Endothelial cell of umbilical vein (primary cell): ENCODE measurements around the gene PPP1R3A. TPM values are rescaled to one million over a fixed set of nuclear protein-coding genes. Genes with fewer than 3 reads are reported as not detected.

Experiments
- BruUV-seq: library from RNA; stranded (reverse); fragments of 400-500 nt; replicated peaks from 2 replicates; lab custom pipeline; 2021; lab: Mats Ljungman, UMichigan
- CTCF ChIA-PET: fragments of 300-600, 350-600 bp; sonication (Branson Sonifier 250); formaldehyde crosslinking; loops from one replicate; lab custom pipeline; 2021; ENCODE audit warnings: antibody characterized with exemption, inconsistent platforms; lab: Charles Lee
- POLR2A ChIA-PET: fragments of 300-600, 350-600 bp; sonication (Branson Sonifier 250); formaldehyde crosslinking; loops from one replicate; lab custom pipeline; 2021; ENCODE audit warnings: antibody characterized with exemption, inconsistent platforms; lab: Charles Lee
- DNase-seq: peaks from one replicate; pipeline ENCODE4 v3.0.0-alpha.2; 2011; ENCODE audit warnings: low read depth, low spot score
- FAIRE-seq: peaks from 2 replicates; lab custom pipeline; 2011; peaks lifted over from hg19 to GRCh38; lab: Jason Lieb, UNC
- H2AFZ ChIP-seq: 2 replicates; pipeline ENCODE4 v1.6.0; 2012; ENCODE audit warnings: low read depth, low read length, control low read depth, inconsistent platforms
- H3K27ac ChIP-seq: 2 replicates; pipeline ENCODE4 v1.5.1; 2011; ENCODE audit warnings: low read depth, mild to moderate bottlenecking, control low read depth, low read length, moderate library complexity; ENCODE audit not compliant: insufficient read depth
- H3K27me3 ChIP-seq, 2 experiments: 2 replicates each; pipeline versions ENCODE4 v1.6.0 to v1.6.1; 2011; ENCODE audit warnings: low read length in 2 of 2, mixed read lengths in 1 of 2; ENCODE audit not compliant: control insufficient read depth in 2 of 2, insufficient read depth in 2 of 2
- H3K36me3 ChIP-seq, 2 experiments: 2 replicates in 1 of 2; 3 replicates in 1 of 2; pipeline ENCODE4 v1.5.1; 2011; ENCODE audit warnings: low read length in 2 of 2, mild to moderate bottlenecking in 1 of 2, moderate library complexity in 1 of 2; ENCODE audit not compliant: control insufficient read depth in 2 of 2, insufficient read depth in 2 of 2; ENCODE audit errors: extremely low read depth in 1 of 2
- H3K4me1 ChIP-seq: 3 replicates; pipeline ENCODE4 v1.5.1; 2011; ENCODE audit warnings: mild to moderate bottlenecking, low read length; ENCODE audit not compliant: control insufficient read depth, insufficient read depth; ENCODE audit errors: extremely low read depth
- H3K4me2 ChIP-seq: 2 replicates; pipeline ENCODE4 v1.6.1; 2011; ENCODE audit warnings: low read length, control low read depth, mixed read lengths; ENCODE audit not compliant: insufficient read depth
- H3K4me3 ChIP-seq, 3 experiments: fragments of 200-600 bp in 1 of 3; sonication (generic), shearing (Covaris generic) in 1 of 3; replicated peaks in 1 of 3; 2 replicates each; pipeline ENCODE4 v1.5.1; 2011 to 2016; ENCODE audit warnings: control low read depth in 3 of 3, low read length in 3 of 3, mild to moderate bottlenecking in 2 of 3, inconsistent platforms in 1 of 3, low read depth in 1 of 3, moderate library complexity in 1 of 3; ENCODE audit not compliant: insufficient read depth in 1 of 3
- H3K79me2 ChIP-seq: 2 replicates; pipeline ENCODE4 v1.6.0; 2012; ENCODE audit warnings: low read length, inconsistent platforms; ENCODE audit not compliant: control insufficient read depth, insufficient read depth
- H3K9ac ChIP-seq: replicated peaks from 2 replicates; pipeline ENCODE3; 2011; ENCODE audit warnings: low read length, control low read depth; ENCODE audit not compliant: insufficient read depth; ENCODE audit errors: extremely low read depth
- H3K9me1 ChIP-seq: replicated peaks from 3 replicates; pipeline ENCODE4 v1.6.0; 2011; ENCODE audit warnings: mild to moderate bottlenecking, low read length; ENCODE audit not compliant: control insufficient read depth, insufficient read depth; ENCODE audit errors: extremely low read depth
- H3K9me3 ChIP-seq: replicated peaks from 2 replicates; pipeline ENCODE4 v1.5.1; 2012; ENCODE audit warnings: low read length, inconsistent platforms; ENCODE audit not compliant: control insufficient read depth, insufficient read depth
- H4K20me1 ChIP-seq: replicated peaks from 2 replicates; pipeline ENCODE3; 2011; ENCODE audit warnings: mild to moderate bottlenecking, low read length; ENCODE audit not compliant: control insufficient read depth, insufficient read depth; ENCODE audit errors: extremely low read depth
- EZH2 ChIP-seq: IDR thresholded peaks from 2 replicates; pipeline ENCODE4 v1.6.1; 2012; ENCODE audit warnings: borderline replicate concordance, low read depth, mild to moderate bottlenecking, moderate library complexity, low read length, inconsistent platforms; ENCODE audit not compliant: severe bottlenecking
- FOS ChIP-seq: IDR thresholded peaks from 2 replicates; pipeline ENCODE4 v1.6.1; 2011; ENCODE audit warnings: mild to moderate bottlenecking, low read length, moderate library complexity, borderline replicate concordance; ENCODE audit not compliant: insufficient read depth
- GATA2 ChIP-seq: IDR thresholded peaks from 2 replicates; pipeline ENCODE4 v1.7.0; 2011; ENCODE audit warnings: low read depth, mild to moderate bottlenecking, moderate library complexity, mixed read lengths, low read length; ENCODE audit not compliant: insufficient read length, insufficient read depth
- JUN ChIP-seq: IDR thresholded peaks from 2 replicates; pipeline ENCODE4 v1.6.1; 2011; ENCODE audit warnings: borderline replicate concordance, low read depth; ENCODE audit not compliant: insufficient read length, insufficient read depth
- MYC ChIP-seq: IDR thresholded peaks from one replicate; pipeline ENCODE4 v1.6.1; 2011; ENCODE audit warnings: mild to moderate bottlenecking, low read depth, low read length
- POLR2A ChIP-seq: IDR thresholded peaks from 2 replicates; pipeline ENCODE4 v1.6.1; 2012; ENCODE audit warnings: low read depth, mild to moderate bottlenecking, control low read depth, low read length
- POLR2AphosphoS5 ChIP-seq: IDR thresholded peaks from 2 replicates; pipeline ENCODE4 v1.6.1; 2012; ENCODE audit warnings: low read depth, mild to moderate bottlenecking, control low read depth, low read length, moderate library complexity; ENCODE audit not compliant: insufficient read depth
- dilution Hi-C: fragments of 300-500 bp; cut with MboI; formaldehyde crosslinking; loops from one replicate; pipeline ENCODE4 v1.15.0; 2019; ENCODE audit warnings: low sequenced_read_pairs; ENCODE audit not compliant: extremely low pct_ligation_motif_present
- intact Hi-C: fragments of 100-400 bp; cut with micrococcal nuclease; formaldehyde crosslinking; loops from one replicate; pipeline ENCODE4 v1.10.0; 2022
- polyA plus RNA-seq, 4 experiments: library from polyadenylated mRNA; depleted of rRNA in 3 of 4; stranded (reverse) in 3 of 4; unstranded in 1 of 4; fragments of >200 nt; gene quantifications; 2 replicates each; pipeline versions ENCODE4 v1.2.1 to v1.2.3, GENCODE V29; 2011 to 2012; ENCODE audit warnings: missing spikeins in 1 of 4
- total RNA-seq: library from RNA; stranded (reverse); gene quantifications from 2 replicates; pipeline ENCODE4 v1.2.3, GENCODE V29; 2021
- TF ChIP-seq, protein P1 (sequence below), 2 donors: IDR thresholded peaks; 1 replicate in 1 of 2; 2 replicates in 1 of 2; pipeline ENCODE4 v1.5.1; 2011; ENCODE audit warnings: low read length in 2 of 2, mild to moderate bottlenecking in 2 of 2, moderate library complexity in 2 of 2, control low read depth in 1 of 2, inconsistent platforms in 1 of 2, low read depth in 1 of 2; ENCODE audit not compliant: insufficient read depth in 1 of 2; ENCODE audit errors: extremely low read depth in 1 of 2
- TF ChIP-seq, protein P2 (sequence below): IDR thresholded peaks from 2 replicates; pipeline ENCODE4 v1.6.1; 2011; ENCODE audit not compliant: insufficient read depth, insufficient read length

Gene PPP1R3A
- total and polyA plus RNA-seq, 2 donors (not counting 3 experiments of a cell fraction or from before 2014, with no cell fraction given): not detected

DNA sequence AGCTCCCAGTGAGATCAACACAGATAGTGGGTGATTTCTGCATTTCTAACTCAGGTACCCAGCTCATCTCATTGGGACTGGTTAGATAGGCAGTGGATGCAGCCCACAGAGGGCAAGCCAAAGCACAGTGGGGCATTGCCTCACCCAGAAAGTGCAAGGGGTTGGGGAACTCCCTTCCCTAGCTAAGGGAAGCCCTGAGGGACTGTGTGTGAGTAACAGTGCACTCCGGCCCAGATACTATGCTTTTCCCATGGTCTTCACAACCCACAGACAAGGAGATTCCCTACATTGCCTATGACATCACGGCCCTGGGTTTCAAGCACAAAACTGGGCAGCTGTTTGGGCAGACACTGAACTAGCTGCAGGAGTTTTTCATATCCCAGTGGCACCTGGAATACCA lies 62.8 kb downstream of the PPP1R3A start:
- Histone ChIP-seq H3K9ac (no peak overlapping the region), H4K20me1 (no peaks in the 10 kb centered on the region), H2AFZ (no peak overlapping the region), H3K9me3 (no peaks in the 10 kb centered on the region), H3K9me1 (no peaks in the 10 kb centered on the region), H3K4me1 (peaks cover 6% of the 10 kb centered on the region), H3K4me3 (no peak overlapping the region), H3K4me2 (no peak overlapping the region), H3K79me2 (no peaks in the 10 kb centered on the region), H3K27me3 (no peaks in the 10 kb centered on the region), H3K27ac (no peak overlapping the region), H3K36me3 (no peaks in the 10 kb centered on the region)
- intact Hi-C loops (no loop called here), dilution Hi-C loops (no loop called here)
- no TSS peak for BruUV-seq
- DNase-seq (no peak), FAIRE-seq (no peak)
- TF ChIP-seq, protein P1, sequence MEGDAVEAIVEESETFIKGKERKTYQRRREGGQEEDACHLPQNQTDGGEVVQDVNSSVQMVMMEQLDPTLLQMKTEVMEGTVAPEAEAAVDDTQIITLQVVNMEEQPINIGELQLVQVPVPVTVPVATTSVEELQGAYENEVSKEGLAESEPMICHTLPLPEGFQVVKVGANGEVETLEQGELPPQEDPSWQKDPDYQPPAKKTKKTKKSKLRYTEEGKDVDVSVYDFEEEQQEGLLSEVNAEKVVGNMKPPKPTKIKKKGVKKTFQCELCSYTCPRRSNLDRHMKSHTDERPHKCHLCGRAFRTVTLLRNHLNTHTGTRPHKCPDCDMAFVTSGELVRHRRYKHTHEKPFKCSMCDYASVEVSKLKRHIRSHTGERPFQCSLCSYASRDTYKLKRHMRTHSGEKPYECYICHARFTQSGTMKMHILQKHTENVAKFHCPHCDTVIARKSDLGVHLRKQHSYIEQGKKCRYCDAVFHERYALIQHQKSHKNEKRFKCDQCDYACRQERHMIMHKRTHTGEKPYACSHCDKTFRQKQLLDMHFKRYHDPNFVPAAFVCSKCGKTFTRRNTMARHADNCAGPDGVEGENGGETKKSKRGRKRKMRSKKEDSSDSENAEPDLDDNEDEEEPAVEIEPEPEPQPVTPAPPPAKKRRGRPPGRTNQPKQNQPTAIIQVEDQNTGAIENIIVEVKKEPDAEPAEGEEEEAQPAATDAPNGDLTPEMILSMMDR (IDR thresholded peaks at IDR 0.05; ENCODE audit: extremely low read depth in 1 of 2, insufficient read depth in 1 of 2, low read depth in 1 of 2, low read length in 2 of 2): no peak
- TF ChIP-seq, protein P2, sequence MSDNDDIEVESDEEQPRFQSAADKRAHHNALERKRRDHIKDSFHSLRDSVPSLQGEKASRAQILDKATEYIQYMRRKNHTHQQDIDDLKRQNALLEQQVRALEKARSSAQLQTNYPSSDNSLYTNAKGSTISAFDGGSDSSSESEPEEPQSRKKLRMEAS: no peak
- no peak for TF ChIP-seq POLR2AphosphoS5
- TF ChIP-seq EZH2: no peak
- ChIA-PET POLR2A (no interaction called here), CTCF (interaction anchor here (0.9 to 1.4 kb wide), 4 partner anchors 10 to 82 kb away, joined by 3 to 5 read pairs (median 4); no protein-coding TSS in a partner anchor)

DNA sequence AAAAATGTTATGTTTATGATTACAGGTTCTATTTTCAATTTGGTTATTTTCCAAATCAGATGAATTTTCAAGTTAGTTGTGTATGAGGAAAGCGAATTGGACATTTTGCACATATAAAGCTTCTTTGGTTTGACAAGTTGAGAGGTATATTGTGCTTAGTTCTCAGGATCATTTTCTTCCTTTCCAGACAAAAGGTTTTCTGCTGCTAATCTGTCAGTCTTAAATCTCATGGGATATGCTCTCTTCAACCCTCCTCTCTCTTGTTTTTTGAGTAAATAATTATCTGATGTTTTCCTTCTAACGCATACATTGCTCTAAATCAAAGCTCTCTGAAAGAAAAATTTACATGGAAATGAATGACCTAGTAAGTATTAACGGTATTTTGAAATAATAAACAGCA lies 77.9 kb downstream of the PPP1R3A start:
- no peak overlapping the region for H3K4me3 ChIP-seq
- dilution Hi-C loops: no loop called here
- BruUV-seq: no TSS peak
- H3K36me3 ChIP-seq: no peaks in the 10 kb centered on the region
- intact Hi-C loops: no loop called here
- peak overlapping the region; percentile 48 for H2AFZ ChIP-seq
- ChIA-PET CTCF (no interaction called here), POLR2A (no interaction called here)
- H4K20me1 ChIP-seq: no peaks in the 10 kb centered on the region
- FAIRE-seq (no peak), DNase-seq (no peak)
- no peaks in the 10 kb centered on the region for H3K9me3 ChIP-seq
- H3K9me1 ChIP-seq: no peaks in the 10 kb centered on the region
- no peaks in the 10 kb centered on the region for H3K27me3 ChIP-seq
- H3K27ac ChIP-seq: no peak overlapping the region
- H3K79me2 ChIP-seq: no peaks in the 10 kb centered on the region
- no peak overlapping the region for H3K4me2 ChIP-seq
- H3K4me1 ChIP-seq: no peaks in the 10 kb centered on the region
- no peak overlapping the region for H3K9ac ChIP-seq
- TF ChIP-seq, protein P1 (IDR thresholded peaks at IDR 0.05; ENCODE audit: extremely low read depth in 1 of 2, insufficient read depth in 1 of 2, low read depth in 1 of 2, low read length in 2 of 2): no peak
- TF ChIP-seq MYC (no peak), GATA2 (no peak), FOS (no peak), EZH2 (no peak), POLR2AphosphoS5 (no peak), JUN (no peak), POLR2A (no peak)
- TF ChIP-seq, protein P2: no peak
